Activated CD8-positive, alpha-beta T cell treated with anti-CD3 and anti-CD28 coated beads for 36 hours (primary cell): Measurements from ENCODE around the gene FMNL3. TPM values are rescaled to one million over a fixed set of nuclear protein-coding genes. Genes with fewer than 3 reads are reported as not detected.

Source experiments
- ATAC-seq: fragments of 200-7000 bp; cut with Tn5 transposase; one replicate; pipeline ENCODE4 v1.10.0; 2021; ENCODE audit warnings: mild to moderate bottlenecking, moderate library complexity
- CTCF ChIA-PET: fragments of 350-600 bp; sonication (Branson Sonifier 250); formaldehyde crosslinking; loops from one replicate; lab custom pipeline; 2021; ENCODE audit warnings: antibody characterized with exemption; lab: Charles Lee
- POLR2A ChIA-PET: fragments of 350-600 bp; sonication (Branson Sonifier 250); formaldehyde crosslinking; loops from one replicate; lab custom pipeline; 2021; ENCODE audit warnings: antibody characterized with exemption; lab: Charles Lee
- DNase-seq: peaks from one replicate; pipeline ENCODE4 v3.0.0-alpha.2; 2020
- H3K27ac Mint-ChIP-seq: one replicate; pipeline ENCODE4 v1.8.0; 2021; ENCODE audit warnings: mild to moderate bottlenecking, mixed read lengths
- H3K27me3 Mint-ChIP-seq: one replicate; pipeline ENCODE4 v1.8.0; 2021; ENCODE audit warnings: mixed read lengths
- H3K36me3 Mint-ChIP-seq: one replicate; pipeline ENCODE4 v1.8.0; 2021; ENCODE audit warnings: low read depth, mixed read lengths
- H3K4me1 Mint-ChIP-seq: one replicate; pipeline ENCODE4 v1.8.0; 2021; ENCODE audit warnings: low read depth, mixed read lengths
- H3K4me3 Mint-ChIP-seq: one replicate; pipeline ENCODE4 v1.8.0; 2021; ENCODE audit warnings: mild to moderate bottlenecking, moderate library complexity, mixed read lengths
- H3K9me3 Mint-ChIP-seq: one replicate; pipeline ENCODE4 v1.8.0; 2021; ENCODE audit warnings: mixed read lengths
- CTCF ChIP-seq: fragments of 200-600 bp; IDR thresholded peaks from one replicate; pipeline ENCODE4 v1.8.0; 2022; ENCODE audit warnings: antibody characterized with exemption, mild to moderate bottlenecking
- intact Hi-C: fragments of 100-400 bp; cut with micrococcal nuclease; formaldehyde crosslinking; loops from one replicate; pipeline ENCODE4 v1.10.0; 2022
- total RNA-seq, 2 experiments: library from RNA; stranded (reverse); gene quantifications; one replicate each; pipeline ENCODE4 v1.2.3, GENCODE V29; 2021

Gene FMNL3
- total RNA-seq, 2 experiments from 2014 or later = 22.8 to 23.5 TPM

GRCh38 chr12:49635656-49636055 is 71.5 kb downstream of the FMNL3 start:
- ATAC-seq (no peak), DNase-seq (no peak)
- CTCF ChIA-PET = interaction anchor here (0.9 to 25.4 kb wide), 17 partner anchors 9 to 274 kb away, joined by 3 to 556 read pairs (median 9); partner anchors contain the start of genes FMNL3, PRPF40B and TMBIM6
- no peak overlapping the region for H3K4me3 Mint-ChIP-seq
- peaks cover 18% of the 10 kb centered on the region for H3K4me1 Mint-ChIP-seq
- H3K27me3 Mint-ChIP-seq = no peaks in the 10 kb centered on the region
- intact Hi-C loops = no loop called here
- POLR2A ChIA-PET = interaction anchor here (0.8 to 1.6 kb wide), 3 partner anchors 8 to 72 kb away, joined by 3 read pairs; no protein-coding TSS in a partner anchor
- TF ChIP-seq CTCF = no peak
- H3K36me3 Mint-ChIP-seq = no peaks in the 10 kb centered on the region
- no peak overlapping the region for H3K27ac Mint-ChIP-seq
- no peaks in the 10 kb centered on the region for H3K9me3 Mint-ChIP-seq

DNA sequence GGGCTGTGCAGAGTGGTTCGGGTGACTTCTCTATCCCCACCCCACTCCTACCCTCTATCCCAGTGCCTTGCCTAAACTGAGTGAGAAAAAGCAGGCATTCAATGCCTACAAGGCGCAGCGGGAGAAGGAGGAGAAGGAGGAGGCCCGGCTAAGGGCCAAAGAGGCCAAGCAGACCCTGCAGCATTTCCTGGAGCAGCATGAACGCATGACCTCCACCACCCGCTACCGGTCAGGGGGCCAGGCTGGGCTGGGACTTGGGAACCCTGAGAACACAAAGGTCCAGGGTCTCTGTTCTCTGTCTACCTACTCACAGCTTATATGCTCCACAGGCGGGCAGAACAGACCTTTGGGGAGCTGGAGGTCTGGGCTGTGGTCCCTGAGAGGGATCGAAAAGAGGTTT is 72.2 kb downstream of the FMNL3 start:
- Mint-ChIP-seq H3K9me3 (no peaks in the 10 kb centered on the region), H3K36me3 (no peaks in the 10 kb centered on the region), H3K27ac (no peak overlapping the region), H3K4me3 (no peak overlapping the region), H3K4me1 (peaks cover 18% of the 10 kb centered on the region), H3K27me3 (no peaks in the 10 kb centered on the region)
- DNase-seq = no peak
- TF ChIP-seq CTCF = no peak
- no peak for ATAC-seq
- intact Hi-C loops = no loop called here
- ChIA-PET POLR2A (interaction anchor here (0.8 to 1.6 kb wide), 3 partner anchors 8 to 73 kb away, joined by 3 read pairs; no protein-coding TSS in a partner anchor), CTCF (interaction anchor here (0.9 to 25.4 kb wide), 9 partner anchors 10 to 143 kb away, joined by 3 to 556 read pairs (median 12); partner anchors contain the start of genes FMNL3, PRPF40B and TMBIM6)

DNA sequence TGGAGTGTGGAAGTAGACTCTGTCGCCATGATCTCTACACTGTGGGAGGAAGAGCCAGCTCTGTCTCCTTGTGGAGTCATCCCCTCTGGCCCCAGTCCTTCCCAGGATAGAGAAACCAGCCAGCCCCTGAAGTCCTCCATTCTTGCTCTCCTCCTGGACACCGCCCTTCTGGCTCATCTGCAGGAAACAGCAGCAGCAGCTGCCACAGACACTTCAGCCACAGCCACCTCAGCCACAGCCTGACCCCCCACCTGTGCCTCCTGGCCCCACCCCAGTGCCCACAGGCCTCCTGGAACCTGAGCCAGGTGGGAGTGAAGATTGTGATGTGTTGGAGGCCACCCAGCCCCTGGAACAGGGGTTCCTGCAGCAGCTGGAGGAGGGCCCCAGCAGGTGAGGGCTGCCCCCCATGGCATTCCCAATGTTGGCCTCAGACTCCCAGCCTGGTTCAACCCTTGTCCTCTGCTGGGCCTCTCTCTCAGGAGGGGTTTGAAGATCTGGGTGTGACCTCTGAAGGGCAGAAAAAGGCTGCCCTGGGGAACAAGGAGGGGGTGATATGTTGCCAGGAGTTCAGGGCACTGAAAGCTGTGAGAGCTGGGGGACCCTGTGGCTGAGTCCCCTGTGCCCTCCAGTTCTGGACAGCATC is 73.4 kb downstream of the FMNL3 start:
- no peak for ATAC-seq
- ChIA-PET CTCF (interaction anchor here (1.1 to 25.4 kb wide), 4 partner anchors 9 to 76 kb away, joined by 3 to 556 read pairs (median 39); partner anchors contain the start of genes FMNL3 and PRPF40B), POLR2A (interaction anchor here (1.2 to 2.7 kb wide), 2 partner anchors 7 to 11 kb away, joined by 3 to 11 read pairs; partner anchors contain the start of gene PRPF40B)
- no peak overlapping the region for H3K4me3 Mint-ChIP-seq
- no peaks in the 10 kb centered on the region for H3K27me3 Mint-ChIP-seq
- no peaks in the 10 kb centered on the region for H3K36me3 Mint-ChIP-seq
- peaks cover 10% of the 10 kb centered on the region for H3K4me1 Mint-ChIP-seq
- TF ChIP-seq CTCF = no peak
- peak; percentile 10 for DNase-seq
- H3K27ac Mint-ChIP-seq = no peak overlapping the region
- no peaks in the 10 kb centered on the region for H3K9me3 Mint-ChIP-seq
- intact Hi-C loops = no loop called here

- POLR2A ChIA-PET = interaction anchor here (1.2 to 2.7 kb wide), 2 partner anchors 8 to 10 kb away, joined by 3 to 11 read pairs; partner anchors contain the start of gene PRPF40B
- H3K36me3 Mint-ChIP-seq = no peaks in the 10 kb centered on the region
Observed at GRCh38 chr12:49632986-49633702, 74.1 kb downstream of the FMNL3 start.

More at GRCh38 chr12:49632986-49633702, 74.1 kb downstream of the FMNL3 start:
- DNase-seq = no peak
- no peaks in the 10 kb centered on the region for H3K27me3 Mint-ChIP-seq
- no peak for ATAC-seq
- H3K27ac Mint-ChIP-seq = no peak overlapping the region
- CTCF ChIA-PET = interaction anchor here (1.1 to 7.3 kb wide), 4 partner anchors 8 to 75 kb away, joined by 3 to 73 read pairs (median 4); partner anchors contain the start of gene PRPF40B
- H3K4me1 Mint-ChIP-seq = peaks cover 10% of the 10 kb centered on the region
- intact Hi-C loops = no loop called here
- H3K9me3 Mint-ChIP-seq = no peaks in the 10 kb centered on the region
- no peak overlapping the region for H3K4me3 Mint-ChIP-seq
- no peak for TF ChIP-seq CTCF
